OCI-LY7 (cell line): ENCODE data around the gene KDM4D. TPM values are rescaled to one million over a fixed set of nuclear protein-coding genes. Genes with fewer than 3 reads are reported as not detected.

Experiments used
- BruUV-seq: library from RNA; stranded (reverse); fragments of 400-500 nt; replicated peaks from 2 replicates; lab custom pipeline; 2021; lab: Mats Ljungman, UMichigan
- CTCF ChIA-PET: fragments of 300-600 bp; sonication (Branson Sonifier 250); formaldehyde crosslinking; loops from one replicate; lab custom pipeline; 2022; ENCODE audit warnings: antibody characterized with exemption; ENCODE audit not compliant: unreplicated experiment; lab: Charles Lee
- POLR2A ChIA-PET: fragments of 300-600 bp; sonication (Branson Sonifier 250); formaldehyde crosslinking; loops from one replicate; lab custom pipeline; 2022; ENCODE audit warnings: antibody characterized with exemption; lab: Charles Lee
- DNase-seq: peaks from one replicate; pipeline ENCODE4 v3.0.0-alpha.2; 2015; ENCODE audit warnings: low spot score
- H2AFZ ChIP-seq: fragments of 200-600 bp; sonication (generic), shearing (Covaris generic); 2 replicates; pipeline ENCODE4 v1.6.1; 2014; ENCODE audit warnings: mild to moderate bottlenecking, antibody characterized with exemption, low read length, moderate library complexity
- H3K27ac ChIP-seq: fragments of 200-600 bp; sonication (generic); 2 replicates; pipeline ENCODE4 v1.5.1; 2014; ENCODE audit warnings: mixed run types, low read depth, mild to moderate bottlenecking, moderate library complexity, low read length, inconsistent platforms; ENCODE audit not compliant: poor library complexity, severe bottlenecking
- H3K36me3 ChIP-seq: fragments of 200-600 bp; sonication (generic); 2 replicates; pipeline ENCODE4 v1.6.1; 2014; ENCODE audit warnings: mild to moderate bottlenecking, antibody characterized with exemption, low read length, moderate library complexity, mixed read lengths; ENCODE audit not compliant: insufficient read depth
- H3K4me1 ChIP-seq: fragments of 200-600 bp; sonication (generic); 2 replicates; pipeline ENCODE4 v1.5.1; 2014; ENCODE audit warnings: mild to moderate bottlenecking, low read length; ENCODE audit not compliant: insufficient read depth, poor library complexity, severe bottlenecking
- H3K4me2 ChIP-seq: fragments of 200-600 bp; sonication (generic); 2 replicates; pipeline ENCODE4 v1.6.1; 2014; ENCODE audit warnings: mild to moderate bottlenecking, low read length
- H3K4me3 ChIP-seq: fragments of 200-600 bp; sonication (generic); 2 replicates; pipeline ENCODE4 v1.5.1; 2014; ENCODE audit warnings: mild to moderate bottlenecking, low read depth, low read length; ENCODE audit not compliant: poor library complexity, severe bottlenecking
- H3K79me2 ChIP-seq: fragments of 200-600 bp; sonication (generic); 2 replicates; pipeline ENCODE4 v1.6.1; 2016; ENCODE audit warnings: low read depth, mild to moderate bottlenecking, low read length, moderate library complexity, mixed read lengths; ENCODE audit not compliant: insufficient read depth
- H3K9me2 ChIP-seq: fragments of 200-600 bp; sonication (generic); 2 replicates; pipeline ENCODE4 v1.6.1; 2016; ENCODE audit warnings: mild to moderate bottlenecking, low read length, mixed read lengths; ENCODE audit not compliant: insufficient read depth
- H3K9me3 ChIP-seq: fragments of 200-600 bp; sonication (generic); 2 replicates; pipeline ENCODE4 v1.6.1; 2014; ENCODE audit warnings: mild to moderate bottlenecking, mixed run types, low read length, mixed read lengths
- H4K20me1 ChIP-seq: fragments of 200-600 bp; sonication (generic); 2 replicates; pipeline ENCODE4 v1.6.1; 2014; ENCODE audit warnings: mild to moderate bottlenecking, antibody characterized with exemption, low read length, moderate library complexity, mixed read lengths; ENCODE audit not compliant: insufficient read depth
- EZH2phosphoT487 ChIP-seq: fragments of 200-600 bp; sonication (generic); IDR thresholded peaks from 2 replicates; pipeline ENCODE4 v1.6.1; 2018; ENCODE audit warnings: low read depth, borderline replicate concordance, mild to moderate bottlenecking, mixed run types, antibody characterized with exemption, low read length, moderate library complexity, mixed read lengths
- intact Hi-C: fragments of 100-400 bp; cut with micrococcal nuclease; formaldehyde crosslinking; loops from one replicate; pipeline ENCODE4 v1.10.0; 2022; ENCODE audit not compliant: unreplicated experiment
- total RNA-seq, 2 experiments: library from RNA; depleted of rRNA in 1 of 2; stranded (reverse); fragments of >200 nt in 1 of 2; shearing (Covaris generic) in 1 of 2; gene quantifications; 2 replicates each; pipeline ENCODE4 v1.2.3, GENCODE V29; 2014 to 2022
- TF ChIP-seq, protein P1 (sequence below): fragments of 200-600 bp; sonication (generic); conservative IDR thresholded peaks from 2 replicates; pipeline ENCODE4 v1.5.1; 2014; ENCODE audit warnings: mild to moderate bottlenecking, antibody characterized with exemption, low read length, moderate library complexity, mixed read lengths

KDM4D gene
- total RNA-seq, 2 experiments from 2014 or later, result 1.0 to 1.6 TPM

GRCh38 chr11:94959179-94959578 is 14.3 kb upstream of the KDM4D start:
- H3K79me2 ChIP-seq, result no peaks in the 10 kb centered on the region
- TF ChIP-seq, protein P1, sequence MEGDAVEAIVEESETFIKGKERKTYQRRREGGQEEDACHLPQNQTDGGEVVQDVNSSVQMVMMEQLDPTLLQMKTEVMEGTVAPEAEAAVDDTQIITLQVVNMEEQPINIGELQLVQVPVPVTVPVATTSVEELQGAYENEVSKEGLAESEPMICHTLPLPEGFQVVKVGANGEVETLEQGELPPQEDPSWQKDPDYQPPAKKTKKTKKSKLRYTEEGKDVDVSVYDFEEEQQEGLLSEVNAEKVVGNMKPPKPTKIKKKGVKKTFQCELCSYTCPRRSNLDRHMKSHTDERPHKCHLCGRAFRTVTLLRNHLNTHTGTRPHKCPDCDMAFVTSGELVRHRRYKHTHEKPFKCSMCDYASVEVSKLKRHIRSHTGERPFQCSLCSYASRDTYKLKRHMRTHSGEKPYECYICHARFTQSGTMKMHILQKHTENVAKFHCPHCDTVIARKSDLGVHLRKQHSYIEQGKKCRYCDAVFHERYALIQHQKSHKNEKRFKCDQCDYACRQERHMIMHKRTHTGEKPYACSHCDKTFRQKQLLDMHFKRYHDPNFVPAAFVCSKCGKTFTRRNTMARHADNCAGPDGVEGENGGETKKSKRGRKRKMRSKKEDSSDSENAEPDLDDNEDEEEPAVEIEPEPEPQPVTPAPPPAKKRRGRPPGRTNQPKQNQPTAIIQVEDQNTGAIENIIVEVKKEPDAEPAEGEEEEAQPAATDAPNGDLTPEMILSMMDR, result no peak
- TF ChIP-seq EZH2phosphoT487, result no peak
- 0 out of 2 replicates have a peak, but pooled peaks cover 4% of the 10 kb centered on the region for H4K20me1 ChIP-seq
- H3K27ac ChIP-seq, result no peak overlapping the region
- no peak overlapping the region for H2AFZ ChIP-seq
- H3K4me3 ChIP-seq, result no peak overlapping the region
- no peaks in the 10 kb centered on the region for H3K9me2 ChIP-seq
- ChIA-PET CTCF (no interaction called here), POLR2A (interaction anchor here (1.3 kb wide), 1 partner anchor 17 kb away, joined by 3 read pairs; no protein-coding TSS in a partner anchor)
- intact Hi-C loops, result no loop called here
- no peaks in the 10 kb centered on the region for H3K9me3 ChIP-seq
- DNase-seq, result no peak
- no TSS peak for BruUV-seq
- no peaks in the 10 kb centered on the region for H3K4me1 ChIP-seq
- H3K36me3 ChIP-seq, result peaks cover 50% of the 10 kb centered on the region
- H3K4me2 ChIP-seq, result no peak overlapping the region

- BruUV-seq, result no TSS peak
- Histone ChIP-seq H3K9me3 (no peaks in the 10 kb centered on the region), H3K4me2 (no peak overlapping the region), H3K4me3 (no peak overlapping the region), H2AFZ (no peak overlapping the region), H3K79me2 (no peaks in the 10 kb centered on the region), H3K4me1 (no peaks in the 10 kb centered on the region), H4K20me1 (0 out of 2 replicates have a peak, but pooled peaks cover 4% of the 10 kb centered on the region), H3K27ac (no peak overlapping the region), H3K36me3 (peaks cover 63% of the 10 kb centered on the region), H3K9me2 (no peaks in the 10 kb centered on the region)
- CTCF ChIA-PET, result no interaction called here
- no peak for TF ChIP-seq EZH2phosphoT487
- TF ChIP-seq, protein P1, result no peak
- no peak for DNase-seq
- intact Hi-C loops, result no loop called here
- POLR2A ChIA-PET, result interaction anchor here (0.7 to 2.0 kb wide), 4 partner anchors 12 to 429 kb away, joined by 3 to 7 read pairs (median 3); partner anchors contain the start of genes CWC15 and KDM4D
These were observed 13.0 kb upstream of the KDM4D start for GRCh38 chr11:94960488-94960887.

DNA sequence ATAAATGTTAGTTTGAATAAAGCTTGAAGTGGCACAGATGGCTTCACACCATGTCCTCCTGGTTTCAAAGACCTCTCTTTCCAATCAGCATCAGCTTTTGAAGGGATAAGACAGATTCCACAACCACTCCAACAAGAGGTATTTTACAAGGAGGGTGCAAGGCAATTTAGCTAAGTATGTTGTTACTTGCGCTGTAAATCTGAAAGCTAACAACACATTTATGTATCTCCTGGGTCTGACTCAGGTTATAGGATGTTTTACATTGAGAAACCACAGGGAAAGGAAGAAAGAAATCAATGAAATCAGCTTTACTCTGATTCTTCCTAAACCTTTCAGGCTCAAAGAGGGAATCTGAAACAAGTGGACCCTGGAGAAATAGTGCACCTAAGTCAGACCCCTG is 12.3 kb upstream of the KDM4D start:
- POLR2A ChIA-PET, result interaction anchor here (0.6 to 2.0 kb wide), 4 partner anchors 12 to 652 kb away, joined by 3 to 7 read pairs (median 3); partner anchors contain the start of genes CWC15 and KDM4D
- intact Hi-C loops, result no loop called here

More for the DNA sequence above, 12.3 kb upstream of the KDM4D start:
- H4K20me1 ChIP-seq, result 0 out of 2 replicates have a peak, but pooled peaks cover 4% of the 10 kb centered on the region
- CTCF ChIA-PET, result interaction anchor here (0.6 kb wide), 1 partner anchor 445 kb away, joined by 3 read pairs; no protein-coding TSS in a partner anchor
- H3K4me3 ChIP-seq, result no peak overlapping the region
- H2AFZ ChIP-seq, result no peak overlapping the region
- H3K4me1 ChIP-seq, result no peaks in the 10 kb centered on the region
- no peaks in the 10 kb centered on the region for H3K9me2 ChIP-seq
- no TSS peak for BruUV-seq
- H3K79me2 ChIP-seq, result no peaks in the 10 kb centered on the region
- H3K27ac ChIP-seq, result no peak overlapping the region
- H3K9me3 ChIP-seq, result no peaks in the 10 kb centered on the region
- no peak for DNase-seq
- H3K36me3 ChIP-seq, result peaks cover 71% of the 10 kb centered on the region
- TF ChIP-seq, protein P1, result no peak
- TF ChIP-seq EZH2phosphoT487, result no peak
- H3K4me2 ChIP-seq, result no peak overlapping the region
